ENCODE data around the gene CARD11. TPM values are rescaled to one million over a fixed set of nuclear protein-coding genes. Genes with fewer than 3 reads are reported as not detected.

The CARD11 gene
- total and polyA plus RNA-seq, 9 donors: 0.28 to 2.5 (median 0.80) TPM

- Histone ChIP-seq H3K9me3 (no peaks in the 10 kb centered on the region), H3K27ac (no peak overlapping the region), H3K4me3 (no peak overlapping the region), H3K36me3 (no peaks in the 10 kb centered on the region), H3K4me1 (ENCODE audit: insufficient read depth) (peaks cover 12% of the 10 kb centered on the region), H3K27me3 (no peaks in the 10 kb centered on the region)
- no peak for TF ChIP-seq CTCF (IDR thresholded peaks at IDR 0.05)
- TF ChIP-seq POLR2A (IDR thresholded peaks at IDR 0.05): no peak
- no peak for TF ChIP-seq EP300 (IDR thresholded peaks at IDR 0.05)
- intact Hi-C loops (cut with DNase I): no loop called here
- peak in 2 of 5 donors; percentile 17 to 26 for DNase-seq
- 83 to 87% (median 84%) methylated on average over 7 of the region's 7 CpGs for WGBS, 3 donors
Measured at GRCh38 chr7:2927592-2927991, 116.1 kb downstream of the CARD11 start.

DNA sequence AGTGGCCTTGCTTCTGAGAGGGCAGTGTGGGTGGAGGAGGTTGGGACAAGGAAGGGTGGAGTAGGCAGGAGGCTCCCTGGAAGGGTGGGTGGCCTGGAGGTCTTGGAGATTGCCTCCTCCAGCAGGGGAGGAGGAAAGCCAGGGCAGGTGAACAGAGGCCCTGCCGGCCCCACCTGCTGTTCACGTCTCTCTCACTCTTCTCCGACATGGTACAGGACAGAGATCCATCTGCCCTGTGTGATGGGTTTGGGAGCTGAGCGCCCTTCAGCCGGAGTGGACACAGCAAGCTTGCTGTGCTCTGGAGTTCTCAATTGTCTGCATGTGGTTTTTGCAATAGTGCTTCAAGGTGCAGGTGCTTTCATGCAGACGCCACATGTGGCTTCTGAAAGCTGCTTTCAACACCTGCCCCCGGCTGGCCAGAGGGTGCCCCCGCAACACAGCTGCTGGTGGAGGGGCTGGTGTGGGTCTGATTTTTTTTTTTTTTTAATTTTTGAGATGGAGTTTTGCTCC lies 116.7 kb downstream of the CARD11 start:
- peak in 2 of 5 donors; percentile 12 to 27 for DNase-seq
- no peaks in the 10 kb centered on the region for H3K27me3 ChIP-seq
- H3K4me3 ChIP-seq: no peak overlapping the region
- no peak for TF ChIP-seq CTCF (IDR thresholded peaks at IDR 0.05)
- TF ChIP-seq EP300 (IDR thresholded peaks at IDR 0.05): no peak
- TF ChIP-seq POLR2A (IDR thresholded peaks at IDR 0.05): no peak
- H3K9me3 ChIP-seq: no peaks in the 10 kb centered on the region
- peaks cover 12% of the 10 kb centered on the region for H3K4me1 ChIP-seq (ENCODE audit: insufficient read depth)
- no peaks in the 10 kb centered on the region for H3K36me3 ChIP-seq
- no peak overlapping the region for H3K27ac ChIP-seq
- 84 to 91% (median 90%) methylated on average over 8 of the region's 8 CpGs for WGBS, 3 donors
- intact Hi-C loops (cut with DNase I): no loop called here

DNA sequence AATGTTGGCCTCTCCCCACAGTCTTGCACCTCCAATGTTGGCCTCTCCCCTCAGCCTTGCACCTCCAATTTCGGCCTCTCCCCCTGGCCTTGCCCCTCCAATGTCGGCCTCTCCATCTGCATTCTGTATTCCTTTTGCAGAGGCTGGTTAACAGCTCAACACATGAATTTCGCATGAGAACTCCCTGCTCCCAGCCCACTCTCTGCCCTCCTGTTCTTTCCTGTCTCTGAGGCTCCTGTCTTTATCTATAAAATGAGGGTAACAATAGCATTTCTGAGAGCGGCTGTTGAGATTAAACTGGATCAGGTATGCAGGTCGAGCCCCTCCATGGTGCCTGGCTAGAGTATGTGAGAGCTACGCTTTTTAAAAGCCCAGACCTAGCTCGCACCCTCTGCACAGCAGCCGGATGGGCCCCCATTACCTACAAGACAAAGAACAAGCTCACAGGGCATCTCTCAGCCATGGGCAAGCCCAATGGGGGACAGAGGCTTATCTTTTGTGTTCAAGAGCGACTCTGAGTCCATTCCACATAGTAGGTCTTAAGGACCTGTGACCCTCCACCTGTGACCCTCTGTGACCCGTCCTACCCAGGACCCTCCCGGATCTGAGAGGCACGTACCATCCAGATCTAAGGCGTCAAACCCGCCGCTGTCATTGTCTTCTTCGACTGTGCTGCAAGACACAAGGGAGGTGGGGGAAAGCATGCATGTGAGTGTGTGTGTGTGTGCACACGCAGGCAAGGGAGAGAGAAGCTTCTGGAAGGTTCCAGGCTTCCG lies 117.4 kb downstream of the CARD11 start:
- no peaks in the 10 kb centered on the region for H3K36me3 ChIP-seq
- DNase-seq: peak in 1 of 5 donors; percentile 19
- intact Hi-C loops (cut with DNase I): no loop called here
- H3K27me3 ChIP-seq: no peaks in the 10 kb centered on the region
- no peak overlapping the region for H3K4me3 ChIP-seq
- 92 to 93% (median 92%) methylated on average over 18 of the region's 18 CpGs for WGBS, 3 donors
- H3K27ac ChIP-seq: no peak overlapping the region
- peaks cover 12% of the 10 kb centered on the region for H3K4me1 ChIP-seq (ENCODE audit: insufficient read depth)
- H3K9me3 ChIP-seq: no peaks in the 10 kb centered on the region
- no peak for TF ChIP-seq CTCF (IDR thresholded peaks at IDR 0.05)
- no peak for TF ChIP-seq EP300 (IDR thresholded peaks at IDR 0.05)
- no peak for TF ChIP-seq POLR2A (IDR thresholded peaks at IDR 0.05)

DNA sequence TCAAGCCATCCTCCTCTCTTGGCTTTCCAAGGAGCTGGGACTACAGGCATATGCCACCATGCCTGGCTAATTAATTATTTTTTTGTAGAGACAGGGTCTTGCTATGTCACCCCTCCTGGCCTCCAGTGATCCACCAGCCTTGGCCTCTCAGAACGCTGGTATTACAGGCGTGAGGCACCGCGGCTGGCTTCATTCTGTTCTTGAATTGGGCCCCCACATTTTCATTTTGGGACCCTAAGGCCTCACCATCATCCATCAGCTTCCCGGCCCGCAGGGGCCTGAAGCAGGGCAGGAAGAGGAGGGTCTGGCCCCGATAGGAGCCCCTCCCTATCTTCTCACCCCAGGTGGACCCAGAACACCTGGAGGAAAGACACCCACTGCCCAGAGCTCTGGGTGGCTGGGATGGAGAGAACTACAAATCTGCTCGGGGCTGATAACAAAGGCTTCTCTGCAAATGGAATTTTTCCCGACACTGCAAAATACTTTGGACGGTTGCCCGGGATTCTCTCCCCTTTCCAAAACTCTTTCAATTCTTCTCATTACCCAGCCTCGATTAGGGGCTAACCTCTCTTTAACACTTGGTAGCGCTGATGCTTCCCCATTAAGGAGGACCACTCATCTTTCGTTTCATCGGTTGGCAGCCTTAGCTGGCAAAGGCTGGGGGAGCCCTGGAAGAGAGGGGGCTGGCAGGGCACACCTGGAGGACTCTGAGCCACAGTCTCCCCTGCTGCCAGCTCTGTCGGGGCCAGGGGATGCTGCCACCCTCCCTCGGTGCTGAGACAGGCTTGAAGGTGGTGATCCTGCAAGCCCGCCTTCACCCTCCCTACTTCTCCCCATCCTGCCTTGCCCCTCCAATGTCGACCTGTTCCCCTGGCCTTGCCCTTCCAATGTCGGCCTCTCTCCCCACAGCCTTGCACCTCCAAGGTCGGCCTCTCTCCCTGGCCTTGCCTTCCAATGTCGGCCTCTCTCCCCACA lies 118.5 kb downstream of the CARD11 start:
- H3K4me3 ChIP-seq: no peak overlapping the region
- no peak overlapping the region for H3K27ac ChIP-seq
- peak in 3 of 5 donors; percentile 29 to 66 (median 35) for DNase-seq
- WGBS, 3 donors: 30 to 42% (median 31%) methylated on average over 22 of the region's 22 CpGs
- intact Hi-C loops (cut with DNase I): no loop called here
- H3K4me1 ChIP-seq (ENCODE audit: insufficient read depth): peaks cover 12% of the 10 kb centered on the region
- H3K9me3 ChIP-seq: no peaks in the 10 kb centered on the region
- no peak for TF ChIP-seq EP300 (IDR thresholded peaks at IDR 0.05)
- TF ChIP-seq POLR2A (IDR thresholded peaks at IDR 0.05): no peak
- TF ChIP-seq CTCF (IDR thresholded peaks at IDR 0.05): no peak
- H3K27me3 ChIP-seq: no peaks in the 10 kb centered on the region
- no peaks in the 10 kb centered on the region for H3K36me3 ChIP-seq

Data from ovary (tissue), 9 donors.